ENCODE measurements around the gene TBC1D2B. TPM values are rescaled to one million over a fixed set of nuclear protein-coding genes. Genes with fewer than 3 reads are reported as not detected.

The TBC1D2B gene
- total RNA-seq, 1 donor from 2014 or later: 63.3 TPM

DNA sequence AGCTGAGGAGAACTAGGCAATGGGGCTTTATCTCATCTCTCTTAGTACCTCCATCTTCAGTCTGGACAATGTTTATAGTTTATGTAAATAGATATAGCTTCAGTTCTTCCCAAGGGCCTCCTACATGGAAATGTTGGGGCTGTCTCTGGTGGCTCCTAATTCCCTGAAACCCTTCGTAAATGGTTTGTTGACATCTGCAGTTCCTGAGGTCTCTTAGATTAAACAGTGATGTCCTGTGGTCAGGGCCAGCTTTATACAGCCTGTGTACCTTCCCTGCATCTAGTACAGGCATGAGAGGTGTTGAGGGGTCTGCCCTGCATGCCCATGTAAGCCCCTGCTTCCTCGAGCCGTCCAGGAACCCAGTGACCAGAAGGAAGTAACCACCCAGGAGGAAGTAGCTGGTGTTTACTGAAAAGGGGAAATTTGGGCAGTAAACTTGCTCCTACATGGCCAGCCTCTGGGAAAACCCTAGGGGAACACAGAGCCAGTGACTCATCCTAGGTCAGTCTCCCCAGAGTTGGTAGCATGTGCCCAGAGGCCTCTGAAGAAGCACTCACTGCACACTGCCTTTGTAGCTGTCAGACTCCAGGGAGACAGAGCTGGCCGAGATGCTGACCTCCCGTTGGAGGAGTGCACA is 4.7 kb upstream of the TBC1D2B start:
- peaks cover 0 to 6% of the 10 kb centered on the region in 2 donors for H3K4me1 ChIP-seq
- DNase-seq (ENCODE audit: low spot score in 2 of 2): no peak
- H3K27me3 ChIP-seq: no peaks in the 10 kb centered on the region
- no peak overlapping the region for H3K4me3 ChIP-seq
- TF ChIP-seq, protein P1, sequence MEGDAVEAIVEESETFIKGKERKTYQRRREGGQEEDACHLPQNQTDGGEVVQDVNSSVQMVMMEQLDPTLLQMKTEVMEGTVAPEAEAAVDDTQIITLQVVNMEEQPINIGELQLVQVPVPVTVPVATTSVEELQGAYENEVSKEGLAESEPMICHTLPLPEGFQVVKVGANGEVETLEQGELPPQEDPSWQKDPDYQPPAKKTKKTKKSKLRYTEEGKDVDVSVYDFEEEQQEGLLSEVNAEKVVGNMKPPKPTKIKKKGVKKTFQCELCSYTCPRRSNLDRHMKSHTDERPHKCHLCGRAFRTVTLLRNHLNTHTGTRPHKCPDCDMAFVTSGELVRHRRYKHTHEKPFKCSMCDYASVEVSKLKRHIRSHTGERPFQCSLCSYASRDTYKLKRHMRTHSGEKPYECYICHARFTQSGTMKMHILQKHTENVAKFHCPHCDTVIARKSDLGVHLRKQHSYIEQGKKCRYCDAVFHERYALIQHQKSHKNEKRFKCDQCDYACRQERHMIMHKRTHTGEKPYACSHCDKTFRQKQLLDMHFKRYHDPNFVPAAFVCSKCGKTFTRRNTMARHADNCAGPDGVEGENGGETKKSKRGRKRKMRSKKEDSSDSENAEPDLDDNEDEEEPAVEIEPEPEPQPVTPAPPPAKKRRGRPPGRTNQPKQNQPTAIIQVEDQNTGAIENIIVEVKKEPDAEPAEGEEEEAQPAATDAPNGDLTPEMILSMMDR (IDR thresholded peaks at IDR 0.05): no peak
- H3K36me3 ChIP-seq: no peaks in the 10 kb centered on the region
- H3K9me3 ChIP-seq: no peaks in the 10 kb centered on the region
- intact Hi-C loops (cut with DNase I): no loop called here
- no peak overlapping the region for H3K27ac ChIP-seq

DNA sequence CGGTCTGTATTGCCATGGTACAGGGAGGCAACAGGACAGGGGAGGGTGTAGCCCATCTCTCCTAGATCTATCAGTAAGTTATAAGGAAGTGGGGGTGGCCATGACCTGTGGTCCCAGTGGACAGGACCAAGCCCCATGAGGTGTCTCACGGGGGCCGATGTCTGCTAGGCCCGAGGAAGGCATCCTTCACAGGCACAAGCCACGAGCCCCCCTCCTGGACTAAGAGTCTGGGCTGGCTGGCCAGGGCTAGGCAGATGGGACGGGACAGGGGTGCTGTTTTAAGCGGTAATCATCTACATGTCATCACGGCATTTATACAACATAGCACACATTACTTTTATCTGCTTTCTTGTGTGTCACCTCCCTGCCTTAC is 2.6 kb upstream of the TBC1D2B start:
- intact Hi-C loops (cut with DNase I): no loop called here
- no peak for DNase-seq (ENCODE audit: low spot score in 2 of 2)

DNA sequence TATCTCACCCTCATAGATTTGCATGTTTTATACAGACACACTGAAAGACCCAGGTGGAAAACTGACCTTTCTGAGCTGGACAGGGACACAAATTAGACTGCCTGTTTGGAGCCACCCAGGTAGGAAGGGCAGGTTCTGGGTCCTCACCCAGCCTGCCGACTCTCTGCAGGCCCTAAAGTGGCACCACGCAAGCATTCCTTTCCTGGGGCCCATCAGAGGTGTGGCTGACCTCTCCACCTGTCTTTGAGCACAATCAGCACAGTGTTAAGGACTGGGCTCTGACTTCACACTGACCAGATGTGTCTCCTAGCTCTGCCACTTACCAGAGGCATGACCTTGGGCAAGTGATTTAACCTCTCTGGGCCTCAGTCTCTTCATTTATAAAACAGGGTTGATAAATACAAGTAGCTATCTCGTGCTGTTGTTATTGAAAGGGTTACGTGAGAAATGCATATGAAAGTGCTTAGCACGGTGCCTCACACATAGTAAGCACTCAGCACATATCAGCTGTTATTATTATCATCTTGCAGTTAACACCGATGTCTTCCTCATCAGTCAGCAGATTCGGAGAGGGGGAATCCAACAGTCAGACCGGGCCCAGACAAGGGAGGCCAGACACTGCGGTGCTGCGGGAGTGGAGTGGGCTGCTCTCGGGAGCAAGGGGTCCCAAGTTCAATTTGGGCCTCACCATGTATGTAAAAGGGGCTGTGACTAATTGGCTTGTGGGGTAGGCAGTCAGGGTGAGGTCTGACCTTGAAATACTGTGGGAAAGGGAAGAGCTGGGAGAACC is 2.0 kb upstream of the TBC1D2B start:
- Histone ChIP-seq H3K36me3 (no peaks in the 10 kb centered on the region), H3K27ac (no peak overlapping the region), H3K4me1 (peaks cover 0 to 18% of the 10 kb centered on the region in 2 donors), H3K4me3 (no peak overlapping the region), H3K27me3 (no peaks in the 10 kb centered on the region), H3K9me3 (no peaks in the 10 kb centered on the region)
- TF ChIP-seq, protein P1 (IDR thresholded peaks at IDR 0.05): no peak
- intact Hi-C loops (cut with DNase I): loop anchor here (5.0 to 10.0 kb wide), 3 partner anchors 68 to 665 kb away; partner anchors contain the start of gene IDH3A
- no peak for DNase-seq (ENCODE audit: low spot score in 2 of 2)

More for the DNA sequence above, 2.6 kb upstream of the TBC1D2B start:
- Histone ChIP-seq H3K9me3 (no peaks in the 10 kb centered on the region), H3K27ac (no peak overlapping the region), H3K36me3 (no peaks in the 10 kb centered on the region), H3K4me3 (no peak overlapping the region), H3K4me1 (peaks cover 0 to 14% of the 10 kb centered on the region in 2 donors), H3K27me3 (no peaks in the 10 kb centered on the region)
- TF ChIP-seq, protein P1 (IDR thresholded peaks at IDR 0.05): no peak

DNA sequence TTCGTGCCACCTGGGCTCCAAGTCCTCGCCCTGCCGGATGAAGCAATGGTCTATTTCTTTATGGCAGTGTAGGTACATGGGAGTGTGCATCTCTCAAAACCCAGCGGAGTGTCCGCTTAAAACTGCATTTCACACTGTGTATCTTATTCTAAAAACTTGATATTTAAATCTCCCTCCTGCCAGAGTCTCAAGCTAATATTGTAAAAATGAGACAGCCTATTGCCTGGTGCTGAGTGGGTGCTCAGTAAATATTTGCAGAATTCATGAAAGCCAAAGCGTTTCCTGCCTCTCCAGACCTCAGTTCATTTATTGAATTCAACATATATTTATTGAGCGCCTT is 330 bp upstream of the TBC1D2B start:
- Histone ChIP-seq H3K9me3 (no peaks in the 10 kb centered on the region), H3K36me3 (no peaks in the 10 kb centered on the region), H3K4me1 (peaks cover 0 to 31% of the 10 kb centered on the region in 2 donors), H3K27me3 (no peaks in the 10 kb centered on the region), H3K27ac (peak overlapping the region; percentile 76 to 93), H3K4me3 (peak overlapping the region; percentile 91 to 94)
- DNase-seq (ENCODE audit: low spot score in 2 of 2): no peak
- TF ChIP-seq, protein P1 (IDR thresholded peaks at IDR 0.05): no peak
- intact Hi-C loops (cut with DNase I): loop anchor here (1.0 to 10.0 kb wide), 5 partner anchors 53 to 663 kb away; partner anchors contain the start of genes CIB2 and IDH3A

DNA sequence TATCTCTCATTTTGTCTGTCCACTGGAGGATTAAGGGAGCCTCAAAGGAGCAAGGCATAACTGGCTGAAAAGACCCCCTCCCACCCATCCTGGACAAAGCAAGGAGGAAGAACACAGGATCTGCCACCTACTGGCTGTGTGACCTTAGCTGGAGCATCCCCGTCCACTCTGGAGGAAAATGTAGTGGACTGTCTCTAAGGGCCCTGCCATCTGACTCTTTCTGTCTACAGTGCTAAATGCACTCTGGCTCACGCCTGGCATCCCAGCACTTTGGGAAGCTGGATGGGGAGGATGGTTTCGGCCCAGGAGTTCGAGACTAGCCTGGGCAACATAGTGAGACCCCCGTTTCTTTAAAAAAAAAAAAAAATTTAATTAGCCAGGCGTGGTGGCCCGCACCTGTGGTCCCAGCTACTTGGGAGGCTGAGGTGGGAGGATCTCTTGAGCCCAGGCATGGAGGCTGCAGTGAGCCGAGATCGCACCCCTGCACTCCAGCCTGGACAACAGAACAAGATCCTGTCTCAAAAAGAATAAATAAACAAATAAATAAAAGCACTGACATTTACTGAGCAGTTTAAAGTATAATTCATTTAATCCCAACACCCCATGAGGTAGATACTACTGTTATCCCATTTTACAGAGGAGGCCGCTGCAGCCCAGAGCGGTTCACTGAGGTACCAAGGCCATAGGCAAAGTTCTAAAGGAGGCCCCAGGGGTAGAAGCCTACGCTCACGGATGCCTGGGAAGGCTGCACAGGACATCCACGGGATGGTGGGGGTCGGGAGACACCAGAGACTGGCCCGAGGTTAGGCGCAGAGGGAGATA is 1.1 kb downstream of the TBC1D2B start:
- H3K4me3 ChIP-seq: peak overlapping the region; percentile 91 to 94
- H3K27me3 ChIP-seq: no peaks in the 10 kb centered on the region
- peaks cover 0 to 45% of the 10 kb centered on the region in 2 donors for H3K4me1 ChIP-seq
- TF ChIP-seq, protein P1 (IDR thresholded peaks at IDR 0.05): no peak
- peak overlapping the region; percentile 90 to 93 for H3K27ac ChIP-seq
- H3K36me3 ChIP-seq: no peaks in the 10 kb centered on the region
- no peaks in the 10 kb centered on the region for H3K9me3 ChIP-seq
- intact Hi-C loops (cut with DNase I): loop anchor here (1.0 to 10.0 kb wide), 5 partner anchors 54 to 662 kb away; partner anchors contain the start of genes CIB2 and IDH3A
- no peak for DNase-seq (ENCODE audit: low spot score in 2 of 2)

All from ascending aorta (tissue), 2 donors.